Measurements from ENCODE around the gene NOB1. TPM values are rescaled to one million over a fixed set of nuclear protein-coding genes. Genes with fewer than 3 reads are reported as not detected.

NOB1 gene
- total RNA-seq = 20.5 and 26.6 TPM in 2 replicates

GRCh38 chr16:69754469-69755310 lies at the start of gene NOB1:
TSS of gene NOB1 (minus strand) at chr16:69754926. CDS start at chr16:69754910, 16 bp downstream.

GRCh38 chr16:69761983-69762813 lies 7.5 kb upstream of the NOB1 start, which contains the start of gene WWP2:
TSS of gene WWP2 (plus strand) at chr16:69762332. CDS start at chr16:69787011, 24,679 bp downstream.

GRCh38 chr16:69726313-69727060 lies 28.2 kb downstream of the NOB1 start, which contains the start of gene NQO1:
TSS of gene NQO1 (minus strand) at chr16:69726560. CDS start at chr16:69726439, 121 bp downstream.

Other genes with a start within 250 kb of the NOB1 start
- gene NFAT5, start 189.0 kb downstream of the NOB1 start, total RNA-seq = 9.9 and 11.5 TPM in 2 replicates
- 138 and 288 TPM in 2 replicates for gene NQO1, start 28.4 kb downstream of the NOB1 start, total RNA-seq
- 12.3 and 12.4 TPM in 2 replicates for gene WWP2, start 7.4 kb upstream of the NOB1 start, total RNA-seq
- under 0.01 and 1.2 TPM in 2 replicates for gene CLEC18A, start 196.4 kb upstream of the NOB1 start, total RNA-seq